ENCODE measurements around the gene SLC35G3. TPM values are rescaled to one million over a fixed set of nuclear protein-coding genes. Genes with fewer than 3 reads are reported as not detected.

Gene SLC35G3
- total RNA-seq, 1 experiment from 2014 or later, result not detected

DNA sequence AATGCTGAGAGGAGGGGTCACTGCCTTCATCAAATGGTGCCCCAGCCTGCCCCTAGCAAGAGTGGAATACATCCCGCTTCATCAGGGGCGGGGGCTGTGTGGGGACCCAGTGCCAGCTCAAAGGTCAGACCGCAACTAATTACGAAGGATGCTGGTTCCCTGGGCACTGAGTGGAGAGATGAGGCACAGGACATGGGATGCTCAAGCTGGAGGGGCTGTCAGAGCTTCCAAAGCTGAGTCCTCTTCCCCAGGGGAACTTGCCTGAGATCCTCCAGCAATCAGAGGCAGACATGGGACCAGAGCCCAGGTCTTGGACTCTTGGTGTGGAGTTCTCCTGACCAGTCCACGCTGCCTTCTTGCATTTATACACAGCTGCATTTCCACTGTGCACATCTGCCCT is 27.7 kb downstream of the SLC35G3 start:
- WGBS (ENCODE audit: extremely low coverage, insufficient read length, low lambda C conversion rate), result no CpG with 5 or more reads among the region's 5 CpGs

More for the DNA sequence above, 27.7 kb downstream of the SLC35G3 start:
- H3K27ac Mint-ChIP-seq, result peak overlapping the region in 1 of 3 experiments; percentile 12; a peak in 1 of 7 replicates
- H2BK5ac ChIP-seq (ENCODE audit: insufficient read length, low read length), result no peak overlapping the region
- H3K14ac ChIP-seq (ENCODE audit: insufficient read depth, low read length), result no peak overlapping the region
- H2BK15ac ChIP-seq (ENCODE audit: low read depth, low read length), result no peak overlapping the region
- no peak for DNase-seq
- H3K79me2 ChIP-seq (ENCODE audit: insufficient read depth, low read length), result no peaks in the 10 kb centered on the region
- no peaks in the 10 kb centered on the region for H3K4me1 ChIP-seq (ENCODE audit: insufficient read depth, low read length)
- H3K9ac ChIP-seq (ENCODE audit: extremely low read depth, insufficient read length, low read length), result no peak overlapping the region
- H2AK5ac ChIP-seq (ENCODE audit: insufficient read length, low read length), result no peak overlapping the region
- no peak overlapping the region for H3K56ac ChIP-seq (ENCODE audit: insufficient read length, low read depth, low read length)
- no peaks in the 10 kb centered on the region for H3K36me3 Mint-ChIP-seq (ENCODE audit: insufficient read depth in 1 of 3, low read depth in 3 of 3)
- H2BK12ac ChIP-seq (ENCODE audit: insufficient read length, low read depth, low read length), result no peak overlapping the region
- H3K4me2 ChIP-seq (ENCODE audit: insufficient read depth, insufficient read length, low read length), result no peak overlapping the region
- no peak overlapping the region for H3K4ac ChIP-seq (ENCODE audit: low read depth, low read length)
- no peak overlapping the region for H2BK120ac ChIP-seq (ENCODE audit: low read depth, low read length, poor library complexity, severe bottlenecking)
- H3K23ac ChIP-seq (ENCODE audit: insufficient read length, low read depth, low read length), result no peak overlapping the region
- TF ChIP-seq CTCF (conservative IDR thresholded peaks at IDR 0.05), result no peak
- no peak overlapping the region for H4K8ac ChIP-seq (replicated peaks; ENCODE audit: insufficient read length, low read depth, low read length)
- H3K9me3 Mint-ChIP-seq, result no peaks in the 10 kb centered on the region
- no peaks in the 10 kb centered on the region for H3K23me2 ChIP-seq (ENCODE audit: insufficient read length, low read depth, low read length, poor library complexity, severe bottlenecking)
- H3K18ac ChIP-seq (ENCODE audit: insufficient read length, low read depth, low read length), result no peak overlapping the region
- H2AFZ ChIP-seq (ENCODE audit: low read length), result no peak overlapping the region
- H3T11ph ChIP-seq (ENCODE audit: low read length), result no peak overlapping the region
- peaks cover 3 to 4% of the 10 kb centered on the region in 2 experiments; a peak in 2 of 4 replicates for H3K4me1 Mint-ChIP-seq
- no peak overlapping the region for H3K27ac ChIP-seq (ENCODE audit: insufficient read length, low read depth, low read length)
- no peak overlapping the region for H2BK20ac ChIP-seq (ENCODE audit: low read depth, low read length, poor library complexity, severe bottlenecking)
- no peak overlapping the region for H3K4me3 Mint-ChIP-seq
- no peaks in the 10 kb centered on the region for H3K27me3 Mint-ChIP-seq (ENCODE audit: low read depth)
- H3K9me3 ChIP-seq (ENCODE audit: control insufficient read depth, low read depth, low read length), result no peaks in the 10 kb centered on the region
- no peaks in the 10 kb centered on the region for H3K27me3 ChIP-seq (ENCODE audit: insufficient read depth, low read length)
- H3K79me1 ChIP-seq (ENCODE audit: insufficient read depth, low read depth, low read length, poor library complexity, severe bottlenecking), result no peaks in the 10 kb centered on the region
- H4K5ac ChIP-seq (ENCODE audit: insufficient read length, low read depth, low read length), result no peak overlapping the region
- H4K91ac ChIP-seq (ENCODE audit: insufficient read length, low read depth, low read length), result no peak overlapping the region
- no peaks in the 10 kb centered on the region for H4K20me1 ChIP-seq (ENCODE audit: control insufficient read depth, insufficient read depth, insufficient read length)

Measured in H9 (cell line).